ENCODE results near the gene PIGU.

The PIGU gene

GRCh38 chr20:34575271-34575670 lies 101.6 kb downstream of the PIGU start:
- DNase-seq: no peak

GRCh38 chr20:34574861-34575260 lies 102.0 kb downstream of the PIGU start:
- DNase-seq: no peak

GRCh38 chr20:34574426-34574825 lies 102.5 kb downstream of the PIGU start:
- DNase-seq: no peak

- no peak for DNase-seq
These were observed 103.2 kb downstream of the PIGU start for GRCh38 chr20:34573541-34574300.

- no peak for DNase-seq
These were observed 105.1 kb downstream of the PIGU start for GRCh38 chr20:34571753-34572152.

- no peak for DNase-seq
These were observed 106.0 kb downstream of the PIGU start for GRCh38 chr20:34570859-34571306.

GRCh38 chr20:34569598-34569997 lies 107.3 kb downstream of the PIGU start:
- DNase-seq: no peak

- DNase-seq: no peak
These were observed 108.7 kb downstream of the PIGU start for GRCh38 chr20:34567892-34568865.

- no peak for DNase-seq
These were observed 109.7 kb downstream of the PIGU start for GRCh38 chr20:34566978-34567891.

GRCh38 chr20:34564833-34565232 lies 112.1 kb downstream of the PIGU start:
- DNase-seq: no peak

GRCh38 chr20:34562641-34563040 lies 114.3 kb downstream of the PIGU start:
- DNase-seq: no peak

GRCh38 chr20:34561661-34562060 lies 115.2 kb downstream of the PIGU start:
- DNase-seq: no peak

- DNase-seq: no peak
These were observed 116.3 kb downstream of the PIGU start for GRCh38 chr20:34560614-34561013.

GRCh38 chr20:34560141-34560523 lies 116.8 kb downstream of the PIGU start:
- no peak for DNase-seq

GRCh38 chr20:34559311-34560140 lies 117.4 kb downstream of the PIGU start:
- no peak for DNase-seq

GRCh38 chr20:34558320-34559218 lies 118.3 kb downstream of the PIGU start, which contains the start of gene MAP1LC3A:
MAP1LC3A (plus strand) TSS chr20:34558718; CDS start chr20:34558869, 151 bp downstream.
- no peak for DNase-seq

GRCh38 chr20:34557936-34558319 lies 119.0 kb downstream of the PIGU start:
- DNase-seq: no peak

GRCh38 chr20:34553366-34553867 lies 123.5 kb downstream of the PIGU start:
- no peak for DNase-seq

GRCh38 chr20:34552569-34552968 lies 124.3 kb downstream of the PIGU start:
- no peak for DNase-seq

- DNase-seq: no peak
These were observed 127.0 kb downstream of the PIGU start for GRCh38 chr20:34549929-34550305.

Measured in AML-193 (cell line).